HG03196 (cell line): Measurements from ENCODE around the gene B4GAT1.

Experiments
- ATAC-seq: cut with Tn5 transposase; IDR thresholded peaks from one replicate; pipeline ENCODE4 v1.9.1; 2021; ENCODE audit not compliant: unreplicated experiment

B4GAT1 gene

GRCh38 chr11:66338276-66339161 is 8.9 kb downstream of the B4GAT1 start:
- ATAC-seq: no peak

GRCh38 chr11:66337103-66337899 is 10.1 kb downstream of the B4GAT1 start:
- ATAC-seq: no peak

- peak; percentile 49 for ATAC-seq
Observed at GRCh38 chr11:66336234-66337102, 11.0 kb downstream of the B4GAT1 start, which contains the start of gene RIN1. Gene RIN1 (minus strand): TSS chr11:66336434. CDS start chr11:66336402, 32 bp downstream.

DNA sequence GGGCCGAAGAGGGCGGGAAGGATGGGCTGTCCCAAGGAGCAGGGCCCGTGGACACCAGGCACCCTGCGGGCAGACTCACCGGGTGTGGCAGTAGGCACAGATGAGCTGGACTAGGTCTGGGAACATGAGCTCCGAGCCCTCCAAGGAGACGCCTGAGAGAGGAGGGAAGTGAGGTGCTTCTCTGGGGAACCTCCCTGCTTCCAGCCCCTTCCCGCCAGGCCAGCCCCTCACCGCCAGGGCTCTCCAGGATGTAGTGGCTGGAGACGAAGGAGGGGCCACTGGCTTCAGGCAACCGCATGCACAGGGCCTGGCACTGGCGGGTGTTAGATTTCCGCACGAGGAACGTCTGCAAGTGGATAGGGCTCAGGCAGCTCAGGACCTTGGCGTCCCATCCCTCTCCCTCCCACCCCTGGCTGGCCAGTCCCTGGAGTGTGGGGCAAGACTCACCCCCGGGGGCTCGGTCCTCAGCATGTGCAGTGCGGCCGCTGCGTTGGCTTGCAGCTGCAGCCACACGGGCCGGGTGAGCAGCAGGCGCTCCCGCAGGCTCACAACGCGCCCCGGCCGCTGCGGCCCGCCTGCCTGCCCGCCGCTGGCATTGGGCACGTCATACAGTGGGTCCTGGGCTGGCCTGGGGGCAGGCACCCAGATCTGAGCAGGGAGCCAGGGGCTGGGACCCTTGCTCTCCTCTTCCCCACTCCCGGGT is 11.7 kb downstream of the B4GAT1 start:
- peak; percentile 21 for ATAC-seq

DNA sequence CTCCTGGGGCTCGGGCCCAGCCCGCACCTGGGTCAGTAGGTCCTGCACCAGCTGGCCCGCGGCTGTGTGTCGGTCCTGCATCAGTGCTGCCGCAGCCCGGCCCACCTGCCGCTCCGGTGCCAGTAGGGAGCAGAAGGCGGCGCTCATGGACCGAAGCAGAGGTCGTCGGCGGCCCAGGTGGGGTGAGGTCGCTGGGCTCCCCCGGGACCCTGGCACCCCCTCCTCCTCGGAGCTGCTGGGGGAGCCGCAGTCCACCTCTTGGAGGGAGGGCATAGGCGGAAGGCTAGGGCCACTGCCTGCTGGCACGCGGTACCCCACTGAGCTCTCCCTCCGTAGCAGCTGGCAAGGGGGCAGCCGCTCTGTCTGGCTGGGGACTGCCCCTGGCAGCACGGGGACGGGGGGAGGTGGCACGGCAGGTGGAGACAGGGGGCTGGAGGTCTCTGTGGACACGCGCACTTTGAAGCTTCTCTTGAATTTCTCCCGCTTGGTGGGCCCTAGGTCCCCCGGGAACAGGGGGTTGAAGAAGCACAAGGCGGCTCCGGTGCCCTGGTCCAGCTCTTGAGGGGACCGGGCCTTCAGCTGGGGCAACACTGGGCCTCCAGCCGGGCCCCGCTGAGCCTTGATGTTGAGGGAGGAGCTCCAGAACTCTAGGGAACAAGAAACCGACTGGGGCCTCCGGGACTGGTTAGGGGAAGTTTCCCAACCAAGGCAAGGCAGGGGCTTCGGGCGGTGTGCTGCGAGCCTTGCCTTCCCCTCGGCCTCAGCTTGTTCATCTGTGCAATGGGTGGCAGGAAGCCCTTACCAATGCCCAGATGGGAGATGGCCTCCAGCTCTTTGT is 12.6 kb downstream of the B4GAT1 start:
- ATAC-seq: no peak

DNA sequence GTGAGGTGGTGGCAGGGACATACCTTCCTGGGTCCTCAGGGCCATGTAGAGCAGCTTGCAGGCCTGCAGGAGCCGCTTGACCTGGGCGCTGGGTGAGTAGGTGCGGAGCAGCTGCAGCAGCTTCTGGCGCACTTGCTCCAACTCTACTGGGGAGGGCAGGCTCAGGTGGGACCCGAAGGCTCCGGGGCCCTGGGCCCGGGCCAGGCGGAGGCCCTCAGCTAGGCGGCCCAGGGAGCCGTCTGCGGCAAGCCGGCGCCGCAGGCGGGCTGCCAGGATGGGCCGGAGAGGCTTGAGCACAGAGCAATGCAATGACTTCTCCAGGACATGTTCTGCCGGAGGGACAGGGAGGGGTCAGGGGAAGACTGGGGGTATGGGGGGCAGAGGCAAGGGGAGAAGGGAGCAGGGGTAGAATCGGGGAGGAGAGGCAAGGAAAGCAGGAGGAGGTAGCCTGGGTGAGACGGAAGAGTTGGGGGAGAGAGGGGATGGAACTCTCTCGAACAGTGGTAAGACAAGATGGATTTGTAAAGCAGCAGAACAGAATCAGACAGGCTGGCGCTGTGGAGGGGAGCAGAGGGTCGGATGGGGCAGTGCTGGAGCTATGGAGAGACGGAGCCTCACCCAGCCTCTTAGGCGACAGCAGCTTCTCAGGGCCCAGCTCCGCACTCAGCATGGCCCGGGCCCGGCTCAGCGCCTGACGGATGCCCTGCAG is 13.4 kb downstream of the B4GAT1 start:
- no peak for ATAC-seq

DNA sequence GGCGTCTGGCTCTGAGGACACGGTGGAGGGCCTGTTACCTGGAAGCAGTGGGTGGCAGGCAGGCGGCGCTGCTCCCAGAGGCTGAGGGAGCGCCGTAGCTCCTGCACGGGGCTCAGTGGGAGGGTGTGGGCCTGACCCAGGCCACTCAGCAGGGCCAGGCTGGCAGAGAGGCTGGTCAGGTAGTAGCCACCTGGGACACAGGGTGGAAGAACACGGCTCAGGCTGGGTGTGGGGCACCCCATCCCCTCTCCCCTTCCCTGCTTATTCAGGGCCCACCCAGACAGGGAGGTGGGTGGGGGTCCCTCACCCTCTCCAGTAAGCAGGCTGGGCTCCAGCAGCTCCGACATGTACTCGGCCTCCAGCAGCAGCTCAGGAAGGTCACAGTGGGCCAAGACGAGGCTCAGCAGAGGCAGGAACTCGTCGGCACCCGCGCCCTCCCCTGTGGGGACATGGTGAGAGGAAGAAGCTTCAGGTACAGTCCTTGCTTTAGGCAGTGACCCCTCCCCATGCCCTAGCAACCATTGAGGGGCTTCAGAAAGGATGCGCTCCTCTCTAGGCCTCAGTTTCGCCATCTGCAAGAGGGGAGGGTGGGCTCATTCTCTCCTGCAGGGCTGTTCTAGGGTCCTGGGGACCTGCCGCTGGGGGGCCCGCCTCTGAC is 14.1 kb downstream of the B4GAT1 start:
- ATAC-seq: no peak

GRCh38 chr11:66332371-66333219 is 14.8 kb downstream of the B4GAT1 start:
- no peak for ATAC-seq

DNA sequence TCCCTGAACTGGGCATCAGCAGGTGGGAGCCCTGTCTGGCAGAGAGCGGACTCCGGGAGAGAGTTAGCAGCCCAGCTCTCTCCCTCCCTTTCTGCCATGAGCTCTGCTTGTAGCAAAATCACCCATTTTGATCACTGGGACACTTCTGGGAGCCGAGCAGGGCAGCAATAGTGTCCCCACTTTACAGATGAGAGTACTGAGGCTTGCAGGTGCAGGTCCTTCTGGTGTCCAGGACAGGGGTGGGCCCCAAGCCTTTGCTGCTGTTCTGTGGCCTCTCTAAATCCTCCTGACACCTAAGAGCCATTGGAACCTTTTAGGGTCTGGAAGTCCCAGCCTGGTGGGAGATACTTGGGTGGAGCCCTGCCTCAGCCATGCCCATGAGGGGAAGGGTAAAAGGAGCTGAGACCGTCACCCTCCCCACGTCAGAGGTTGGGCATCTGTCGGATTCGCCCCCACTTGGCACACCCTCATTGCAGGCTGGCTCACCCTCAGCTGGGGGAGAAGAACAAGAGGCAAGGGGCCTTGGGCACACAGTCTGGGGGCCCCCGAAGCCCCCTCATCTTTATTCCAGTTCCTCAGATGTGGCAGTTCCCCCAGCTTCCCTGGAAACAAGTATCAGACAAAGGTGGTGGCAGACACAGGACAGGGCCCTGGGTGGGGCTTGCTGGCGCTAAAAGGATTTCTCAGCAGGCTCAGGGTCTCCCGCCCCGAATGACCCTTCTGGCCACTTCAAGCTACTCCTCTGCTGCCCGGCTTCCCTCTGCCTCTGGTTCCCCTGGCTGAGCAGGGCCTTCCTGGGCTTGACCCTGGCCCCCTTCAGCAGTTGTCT is 15.7 kb downstream of the B4GAT1 start:
- ATAC-seq: no peak

GRCh38 chr11:66330931-66331330 is 16.5 kb downstream of the B4GAT1 start:
- ATAC-seq: no peak

DNA sequence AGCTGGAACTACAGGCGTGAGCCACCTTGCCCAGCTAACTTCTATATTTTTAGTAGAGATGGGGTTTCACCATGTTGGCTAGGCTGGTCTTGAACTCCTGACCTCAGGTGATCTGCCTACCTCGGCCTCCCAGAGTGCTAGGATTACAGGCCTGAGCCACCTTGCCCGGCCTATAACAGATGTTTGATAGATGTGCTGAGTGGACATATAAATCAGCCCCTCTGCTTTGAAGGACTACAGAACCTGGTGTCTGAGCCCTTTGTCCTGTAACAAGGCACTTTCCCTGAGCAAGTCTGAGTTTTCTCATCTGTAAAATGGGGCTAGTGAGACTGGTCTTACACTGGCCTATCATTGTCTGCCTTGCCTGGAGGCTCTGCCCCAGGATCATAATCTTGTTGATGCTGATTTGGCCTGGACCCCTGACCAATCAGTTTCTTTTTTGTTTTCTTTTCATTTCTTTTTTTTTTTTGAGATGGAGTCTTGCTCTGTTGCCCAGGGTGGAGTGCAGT is 18.2 kb downstream of the B4GAT1 start:
- ATAC-seq: no peak

- ATAC-seq: no peak
Observed at GRCh38 chr11:66328302-66329144, 18.9 kb downstream of the B4GAT1 start.

GRCh38 chr11:66328031-66328301 is 19.5 kb downstream of the B4GAT1 start:
- ATAC-seq: no peak

- no peak for ATAC-seq
Observed at GRCh38 chr11:66327171-66328030, 20.0 kb downstream of the B4GAT1 start.
